Measurements from ENCODE around the gene FBXO10. TPM values are rescaled to one million over a fixed set of nuclear protein-coding genes. Genes with fewer than 3 reads are reported as not detected.
"Not testable (repeated sequence)": the region's sequence is repeated elsewhere in the genome, so short reads cannot be mapped to it uniquely, and the experiment has no call there.

FBXO10 gene
- total RNA-seq, 1 donor from 2014 or later, result 5.3 TPM

DNA sequence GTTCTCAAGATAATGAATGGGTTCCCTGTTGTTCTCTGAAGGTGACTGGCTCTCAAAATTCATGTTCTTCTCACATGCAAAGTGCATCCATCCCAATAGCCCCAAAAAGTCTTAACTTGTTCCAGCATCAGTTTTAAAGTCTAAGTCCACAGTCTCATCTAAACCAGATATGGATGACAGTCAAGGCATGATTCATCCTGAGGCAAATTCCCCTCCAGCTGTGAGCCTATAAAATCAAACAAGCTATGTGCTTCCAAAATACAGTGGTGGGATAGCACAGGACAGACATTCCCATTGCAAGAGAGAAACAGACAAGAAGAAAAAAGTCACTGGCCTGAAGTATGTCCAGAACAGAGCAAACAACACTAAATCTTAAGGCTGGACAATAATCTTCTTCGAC lies 25.4 kb downstream of the FBXO10 start:
- peak; percentile 45 for DNase-seq (ENCODE audit: low spot score)

GRCh38 chr9:37549527-37549926 lies 26.7 kb downstream of the FBXO10 start:
- DNase-seq (ENCODE audit: low spot score), result no peak

DNA sequence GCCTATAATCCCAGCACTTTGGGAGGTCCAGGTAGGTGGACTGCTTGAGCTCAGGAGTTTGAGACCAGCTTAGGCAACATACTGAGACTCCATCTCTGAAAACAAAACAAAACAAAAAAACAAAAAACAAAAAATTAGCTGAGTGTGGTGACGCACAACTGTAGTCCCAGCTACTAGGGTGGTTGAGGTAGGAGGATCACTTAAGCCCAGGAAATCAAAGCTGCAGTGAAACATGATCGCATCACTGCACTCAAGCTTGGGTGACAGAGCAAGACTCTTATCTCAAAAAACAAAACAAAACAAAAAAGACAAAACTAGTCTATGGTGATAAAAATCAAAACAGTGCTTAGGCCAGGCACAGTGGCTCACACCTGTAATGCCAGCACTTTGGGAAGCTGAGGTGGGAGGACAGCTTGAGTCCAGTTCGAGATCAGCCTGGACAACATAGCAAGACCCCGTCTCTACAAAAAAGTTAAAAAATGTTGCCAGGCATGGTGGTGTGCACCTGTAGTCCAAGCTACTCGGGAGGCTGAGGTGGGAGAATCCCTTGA lies 28.8 kb downstream of the FBXO10 start:
- no peak for DNase-seq (ENCODE audit: low spot score)

DNA sequence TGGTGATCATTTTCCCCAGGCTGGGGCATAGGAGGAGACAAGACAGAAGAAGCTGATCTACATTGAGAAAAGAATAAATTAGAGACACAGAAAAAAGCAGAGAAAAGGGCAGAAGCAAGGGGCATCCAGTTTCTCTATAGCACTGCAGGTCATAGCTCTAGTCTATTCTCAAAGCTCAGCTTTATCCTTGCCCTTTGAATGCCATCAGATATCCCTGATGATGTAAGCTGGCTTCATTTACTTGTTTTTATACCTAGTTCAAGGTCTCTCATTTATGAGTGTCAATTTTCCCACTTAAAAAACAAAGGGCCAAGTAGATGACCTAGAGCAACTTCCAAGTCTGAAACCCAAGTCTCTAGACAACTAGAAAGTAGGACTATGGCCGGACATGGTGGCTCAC lies 32.7 kb downstream of the FBXO10 start:
- no peak for DNase-seq (ENCODE audit: low spot score)

DNA sequence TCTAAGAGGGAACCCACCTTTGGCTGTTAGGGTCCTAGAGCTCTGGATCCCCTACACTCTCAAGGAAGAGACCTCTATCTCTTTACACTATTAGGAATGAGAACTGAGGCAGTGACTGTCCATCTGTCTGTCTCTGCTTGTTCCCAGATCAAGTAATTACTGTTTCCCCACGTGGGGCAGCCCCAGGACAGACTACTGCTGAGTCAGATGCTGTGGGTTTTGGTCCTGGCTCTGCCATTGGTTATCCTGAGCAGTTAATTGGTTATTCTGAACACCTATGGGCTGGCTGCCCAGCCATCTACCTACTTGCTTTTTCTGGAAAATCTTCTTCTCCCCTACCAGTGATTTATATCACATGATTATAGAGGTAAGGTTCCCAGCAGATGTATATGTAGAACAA lies 33.3 kb downstream of the FBXO10 start:
- no peak for DNase-seq (ENCODE audit: low spot score)

GRCh38 chr9:37542488-37542887 lies 33.7 kb downstream of the FBXO10 start:
- no peak for DNase-seq (ENCODE audit: low spot score)

DNA sequence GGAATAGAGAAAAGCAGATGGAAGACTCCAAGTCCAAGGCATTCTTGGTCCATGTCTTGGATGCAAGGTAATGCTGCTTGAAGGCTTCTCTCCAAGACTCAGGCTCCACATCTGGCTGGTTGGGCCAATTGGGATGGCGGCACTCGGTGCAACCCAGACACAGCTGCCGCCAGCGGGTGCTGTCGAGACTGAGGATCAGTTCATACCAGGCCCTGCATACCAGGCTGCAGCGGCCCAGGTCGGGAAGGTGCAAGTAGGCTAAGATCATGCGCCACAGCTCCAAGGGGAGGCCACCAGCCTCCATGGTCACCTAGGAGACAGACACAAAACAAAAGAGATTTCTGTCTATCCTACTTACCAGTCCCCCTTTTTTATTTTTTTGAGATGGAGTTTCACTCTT lies 34.7 kb downstream of the FBXO10 start:
- no peak for DNase-seq (ENCODE audit: low spot score)

GRCh38 chr9:37540634-37541033 lies 35.5 kb downstream of the FBXO10 start:
- no peak for DNase-seq (ENCODE audit: low spot score)

GRCh38 chr9:37539634-37540033 lies 36.5 kb downstream of the FBXO10 start:
- no peak for DNase-seq (ENCODE audit: low spot score)

DNA sequence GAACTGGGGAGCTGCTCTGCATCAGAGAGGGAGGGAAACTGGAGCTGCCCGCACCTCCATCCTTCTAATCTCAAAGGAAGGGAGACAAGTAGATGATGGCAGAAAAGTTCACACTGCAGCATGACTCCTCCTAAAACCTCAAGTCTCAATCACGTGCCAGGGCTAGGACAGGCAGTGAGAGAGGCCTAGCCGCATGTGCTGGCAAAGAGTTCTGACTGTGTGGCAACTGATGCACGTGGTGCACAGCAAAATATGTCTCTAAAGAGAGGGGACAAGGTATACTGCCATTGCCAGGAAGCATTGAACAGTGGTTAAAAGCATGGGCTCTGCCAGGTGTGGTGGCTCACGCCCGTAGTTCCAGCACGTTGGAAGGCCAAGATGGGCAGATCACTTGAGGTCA lies 38.1 kb downstream of the FBXO10 start:
- no peak for DNase-seq (ENCODE audit: low spot score)

- DNase-seq (ENCODE audit: low spot score), result no peak
Measured at GRCh38 chr9:37534901-37535300, 41.3 kb downstream of the FBXO10 start.

DNA sequence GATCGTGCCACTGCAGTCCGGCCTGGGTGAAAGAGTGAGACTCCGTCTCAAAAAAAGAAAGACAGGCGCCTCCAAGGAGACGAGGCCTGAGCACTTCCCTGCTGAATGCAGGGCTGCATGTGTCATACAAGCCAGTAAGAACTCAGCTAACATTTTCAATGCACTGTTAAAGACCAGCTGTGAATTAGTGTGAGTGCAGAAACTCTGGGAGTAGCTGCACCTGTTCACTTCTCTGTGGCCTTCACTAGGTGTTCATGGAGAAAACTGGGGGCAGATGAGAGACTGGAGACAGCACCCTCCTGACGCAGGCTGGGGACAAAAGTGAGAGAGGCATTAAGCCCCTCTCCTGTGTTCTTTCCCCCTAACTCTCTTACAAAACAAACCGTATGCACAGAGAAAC lies 41.8 kb downstream of the FBXO10 start:
- no peak for DNase-seq (ENCODE audit: low spot score)

GRCh38 chr9:37531699-37532098 lies 44.5 kb downstream of the FBXO10 start:
- no peak for DNase-seq (ENCODE audit: low spot score)

DNA sequence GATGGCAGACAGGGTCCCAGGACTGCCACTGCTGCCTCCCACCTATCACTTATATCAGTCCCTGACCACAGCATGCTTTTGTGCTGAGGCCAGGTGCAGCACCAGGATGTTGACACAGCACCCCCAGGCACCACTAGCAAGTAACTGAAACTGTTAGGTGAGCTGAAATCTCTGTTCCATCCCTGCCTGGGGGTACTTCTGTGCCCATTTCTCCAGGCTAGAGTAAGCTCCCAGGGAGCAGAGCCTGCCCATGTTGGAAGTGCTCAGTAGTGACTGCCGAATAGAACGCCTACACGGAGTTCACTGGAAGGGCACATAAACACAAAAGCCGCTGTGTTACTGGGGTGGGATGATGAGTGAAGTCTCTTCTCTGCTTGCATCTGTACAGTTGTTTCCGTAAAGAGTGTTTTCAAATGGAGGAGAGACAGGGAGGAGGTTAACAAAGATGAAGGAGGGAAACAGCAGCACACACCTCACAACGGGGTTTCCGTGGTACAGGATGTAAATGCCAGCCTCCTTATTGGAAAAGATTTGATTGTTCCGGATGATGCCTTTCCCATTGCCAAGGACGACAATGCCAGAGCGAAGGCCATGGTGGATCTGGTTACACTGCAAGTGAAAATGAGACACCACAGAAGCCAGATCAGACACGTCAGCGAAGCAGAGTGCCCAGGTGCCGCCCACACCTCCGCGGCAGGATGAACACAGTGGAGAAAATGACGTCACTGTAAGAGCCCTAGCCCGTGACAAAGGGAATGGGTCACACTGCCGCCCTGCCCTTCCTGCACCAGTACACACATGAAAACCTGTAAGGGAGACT lies 47.3 kb downstream of the FBXO10 start:
- no peak for DNase-seq (ENCODE audit: low spot score)

- no peak for DNase-seq (ENCODE audit: low spot score)
Measured at GRCh38 chr9:37523916-37524315, 52.3 kb downstream of the FBXO10 start.

DNA sequence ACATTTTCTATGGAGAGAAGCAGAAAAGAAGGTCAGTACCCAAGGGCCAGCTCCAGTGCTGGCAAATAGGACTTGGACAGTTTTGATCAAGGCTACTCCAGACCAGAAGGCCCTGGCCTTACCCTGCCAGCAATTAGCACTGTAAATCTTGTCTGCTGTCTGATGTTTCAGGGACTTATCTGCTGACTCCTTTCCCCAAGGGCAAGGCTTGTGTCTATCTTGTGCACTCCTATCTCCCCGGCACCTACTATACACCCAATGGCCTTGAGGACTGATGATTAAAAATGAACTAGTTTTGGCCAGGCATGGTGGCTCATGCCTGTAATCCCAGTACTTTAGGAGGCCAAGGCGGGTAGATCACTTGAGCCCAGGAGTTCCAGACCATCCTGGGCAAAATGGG lies 53.2 kb downstream of the FBXO10 start:
- no peak for DNase-seq (ENCODE audit: low spot score)

DNA sequence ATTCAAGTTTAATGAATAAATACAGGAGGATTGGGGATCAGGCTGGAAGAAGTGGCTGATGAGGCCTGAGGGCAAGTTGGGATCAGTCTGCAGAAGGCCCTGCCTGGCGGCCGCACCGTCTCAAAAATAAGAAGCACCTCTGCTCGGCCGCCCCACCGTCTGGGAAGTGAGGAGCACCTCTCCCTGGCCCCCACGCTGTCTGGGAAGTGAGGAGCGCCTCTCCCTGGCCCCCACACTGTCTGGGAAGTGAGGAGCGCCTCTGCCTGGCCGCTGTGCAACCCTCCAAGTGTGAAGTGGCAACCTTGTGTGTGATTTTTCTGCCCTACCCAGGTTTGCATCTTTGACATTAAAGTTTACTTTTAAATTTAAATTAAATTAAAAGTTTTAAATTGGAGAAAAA lies 55.1 kb downstream of the FBXO10 start:
- DNase-seq (ENCODE audit: low spot score), result no peak

DNA sequence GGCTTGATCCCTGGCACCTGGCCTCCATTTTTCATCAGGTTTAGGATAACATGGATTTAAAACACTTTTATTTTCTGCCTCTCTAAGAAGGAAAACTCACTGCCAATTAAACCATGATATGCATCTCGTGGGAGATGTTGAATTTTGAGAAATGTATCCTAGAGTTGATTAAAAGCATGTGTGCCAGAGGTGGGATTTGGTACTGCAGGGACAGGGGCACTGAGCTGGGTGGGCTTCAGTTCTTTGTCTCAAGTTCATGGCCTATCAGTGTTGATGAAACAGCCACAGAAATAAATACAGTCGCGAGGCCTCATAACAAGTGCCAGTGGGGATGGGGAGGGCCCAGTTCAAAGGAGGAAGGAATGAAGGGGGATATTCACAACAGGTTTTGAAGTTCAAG lies 55.5 kb downstream of the FBXO10 start:
- DNase-seq (ENCODE audit: low spot score), result no peak

DNA sequence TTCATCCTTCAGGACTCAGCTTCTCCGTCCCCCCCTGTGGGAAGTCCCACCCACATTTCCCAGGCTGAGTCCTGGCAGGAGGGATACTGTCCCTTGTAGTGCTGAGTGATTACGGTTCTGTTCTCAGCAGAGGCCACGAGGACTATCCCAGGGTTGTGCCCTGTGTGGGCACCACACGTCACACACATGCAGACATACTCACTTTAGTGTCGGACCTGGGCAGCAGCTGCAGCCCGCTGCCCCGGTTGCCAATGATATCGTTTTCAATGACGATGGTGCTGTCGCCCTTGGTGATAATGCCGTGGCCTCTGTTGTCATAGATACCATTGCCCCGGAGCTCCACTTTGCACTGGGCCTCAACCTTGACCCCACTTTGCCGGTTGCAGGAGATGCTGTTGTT lies 58.3 kb downstream of the FBXO10 start:
- DNase-seq (ENCODE audit: low spot score), result no peak

DNA sequence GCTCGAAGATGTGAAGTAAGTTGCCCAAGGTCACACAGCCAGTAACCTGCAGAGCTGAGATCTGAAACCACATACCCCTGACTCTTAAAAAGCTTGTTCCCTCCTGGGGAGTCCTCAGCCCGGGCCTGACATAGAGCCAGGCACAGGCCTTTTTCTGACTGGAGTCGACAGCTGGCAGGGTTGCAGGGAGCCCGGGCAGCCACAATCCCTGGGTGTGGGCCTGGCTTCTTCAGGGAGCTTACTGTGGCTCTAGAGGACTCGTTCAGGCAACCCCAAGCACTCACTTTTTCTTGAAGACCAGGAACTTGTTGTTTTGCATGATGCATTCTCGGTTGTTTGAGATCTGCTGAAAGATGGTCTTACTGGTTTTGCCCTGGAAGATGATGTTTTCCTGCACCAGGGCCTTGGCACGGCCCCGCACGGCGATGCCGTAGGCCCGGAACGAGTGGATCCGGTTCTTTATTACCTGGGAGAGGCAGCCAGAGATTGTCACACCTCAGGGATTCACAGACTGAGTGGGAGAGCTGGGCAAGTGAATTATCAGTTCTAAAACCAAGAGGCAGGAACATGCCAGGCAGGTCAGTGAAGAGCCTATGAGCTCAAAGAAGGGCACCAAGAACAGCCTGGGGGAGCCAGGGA lies 60.4 kb downstream of the FBXO10 start:
- DNase-seq (ENCODE audit: low spot score), result no peak

- no peak for DNase-seq (ENCODE audit: low spot score)
Measured at GRCh38 chr9:37514999-37515398, 61.2 kb downstream of the FBXO10 start.

DNA sequence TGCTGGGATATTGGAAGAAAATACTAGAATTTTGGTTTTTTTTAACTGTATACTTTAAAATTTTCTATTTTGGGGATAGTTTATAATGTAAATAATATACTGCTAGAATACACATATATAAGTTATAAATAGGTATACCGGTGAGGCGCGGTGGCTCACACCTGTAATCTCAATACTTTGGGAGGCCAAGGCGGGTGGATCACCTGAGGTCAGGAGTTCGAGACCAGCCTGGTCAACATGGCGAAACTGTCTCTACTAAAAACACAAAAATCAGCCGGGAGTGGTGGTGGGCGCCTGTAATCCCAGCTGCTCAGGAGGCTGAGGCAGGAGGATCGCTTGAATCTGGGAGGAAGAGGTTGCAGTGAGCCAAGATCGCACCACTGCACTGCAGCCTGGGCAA lies 61.8 kb downstream of the FBXO10 start:
- DNase-seq (ENCODE audit: low spot score), result not testable (repeated sequence)

DNA sequence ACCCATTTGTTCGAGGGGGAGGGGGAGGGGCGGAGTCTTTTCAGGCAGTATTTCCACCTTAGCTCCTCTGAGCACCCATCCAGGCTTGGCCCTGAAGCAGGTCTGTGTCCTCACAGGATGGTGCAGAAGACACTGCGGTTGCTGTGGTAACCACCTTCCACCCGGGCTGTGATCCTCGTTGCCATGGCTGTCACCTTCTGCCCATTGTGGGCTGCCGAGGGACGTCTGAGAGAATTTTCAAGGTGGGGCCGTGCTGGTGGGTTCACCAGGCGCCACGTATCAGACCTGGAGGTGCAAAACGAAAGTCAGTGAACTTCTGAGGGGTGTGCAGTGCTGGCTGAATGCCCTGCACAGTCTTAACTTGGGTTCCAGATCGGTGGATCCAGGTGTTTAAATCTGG lies 63.7 kb downstream of the FBXO10 start:
- DNase-seq (ENCODE audit: low spot score), result no peak

Measured in umbilical cord (tissue), 2 donors.